Endothelial cell (in vitro differentiated cells): Measurements from ENCODE around the gene PCBP1. TPM values are rescaled to one million over a fixed set of nuclear protein-coding genes. Genes with fewer than 3 reads are reported as not detected.

ENCODE experiments used
- DNase-seq: peaks from one replicate; pipeline ENCODE4 v3.0.0; 2021; ENCODE audit warnings: low spot score
- H3K27ac Mint-ChIP-seq: one replicate; pipeline ENCODE4 v1.8.0; 2021; ENCODE audit warnings: mixed read lengths, inconsistent platforms; ENCODE audit not compliant: unreplicated experiment
- H3K27me3 Mint-ChIP-seq: one replicate; pipeline ENCODE4 v1.8.0; 2021; ENCODE audit warnings: mild to moderate bottlenecking, moderate library complexity, mixed read lengths, inconsistent platforms; ENCODE audit not compliant: unreplicated experiment
- H3K36me3 Mint-ChIP-seq: one replicate; pipeline ENCODE4 v1.8.0; 2021; ENCODE audit warnings: mild to moderate bottlenecking, low read depth, mixed read lengths, inconsistent platforms; ENCODE audit not compliant: unreplicated experiment
- H3K4me1 Mint-ChIP-seq: one replicate; pipeline ENCODE4 v1.8.0; 2021; ENCODE audit warnings: mild to moderate bottlenecking, mixed read lengths, inconsistent platforms; ENCODE audit not compliant: unreplicated experiment
- H3K4me3 Mint-ChIP-seq: one replicate; pipeline ENCODE4 v1.8.0; 2021; ENCODE audit warnings: mild to moderate bottlenecking, mixed read lengths, inconsistent platforms; ENCODE audit not compliant: unreplicated experiment
- H3K9me3 Mint-ChIP-seq: one replicate; pipeline ENCODE4 v1.8.0; 2021; ENCODE audit warnings: mixed read lengths, inconsistent platforms; ENCODE audit not compliant: unreplicated experiment
- CTCF ChIP-seq: fragments of 200-600 bp; sonication (generic); IDR thresholded peaks from one replicate; pipeline ENCODE4 v1.5.0; 2021; ENCODE audit warnings: antibody characterized with exemption; ENCODE audit not compliant: unreplicated experiment
- total RNA-seq: library from RNA; stranded (reverse); fragmentation: NEBNext Ultra II Directional; extraction: Animal tissue kit (Norgen Biotek cat#: 25700); gene quantifications from one replicate; pipeline ENCODE4 v1.2.1, GENCODE V29; 2021; ENCODE audit not compliant: unreplicated experiment

The PCBP1 gene
- total RNA-seq, 1 donor from 2014 or later, result 302 TPM

GRCh38 chr2:70061317-70061716 is 26.0 kb upstream of the PCBP1 start:
- DNase-seq, result no peak
- H3K4me3 Mint-ChIP-seq, result no peak overlapping the region
- H3K27me3 Mint-ChIP-seq, result peaks cover 2% of the 10 kb centered on the region
- TF ChIP-seq CTCF, result no peak
- no peak overlapping the region for H3K27ac Mint-ChIP-seq
- no peaks in the 10 kb centered on the region for H3K4me1 Mint-ChIP-seq
- H3K9me3 Mint-ChIP-seq, result no peaks in the 10 kb centered on the region
- H3K36me3 Mint-ChIP-seq, result peaks cover 31% of the 10 kb centered on the region

GRCh38 chr2:70062270-70062669 is 25.0 kb upstream of the PCBP1 start:
- H3K27ac Mint-ChIP-seq, result no peak overlapping the region
- DNase-seq, result no peak
- H3K4me1 Mint-ChIP-seq, result no peaks in the 10 kb centered on the region
- H3K36me3 Mint-ChIP-seq, result peaks cover 36% of the 10 kb centered on the region
- no peaks in the 10 kb centered on the region for H3K9me3 Mint-ChIP-seq
- peaks cover 2% of the 10 kb centered on the region for H3K27me3 Mint-ChIP-seq
- no peak for TF ChIP-seq CTCF
- H3K4me3 Mint-ChIP-seq, result no peak overlapping the region

- no peak overlapping the region for H3K27ac Mint-ChIP-seq
- TF ChIP-seq CTCF, result no peak
- H3K4me1 Mint-ChIP-seq, result peaks cover 5% of the 10 kb centered on the region
- H3K4me3 Mint-ChIP-seq, result no peak overlapping the region
- H3K27me3 Mint-ChIP-seq, result peaks cover 2% of the 10 kb centered on the region
- no peaks in the 10 kb centered on the region for H3K9me3 Mint-ChIP-seq
- DNase-seq, result no peak
- peaks cover 25% of the 10 kb centered on the region for H3K36me3 Mint-ChIP-seq
Observed at GRCh38 chr2:70068119-70068518, 19.2 kb upstream of the PCBP1 start.

- DNase-seq, result no peak
- no peak for TF ChIP-seq CTCF
- Mint-ChIP-seq H3K27ac (no peak overlapping the region), H3K9me3 (no peaks in the 10 kb centered on the region), H3K36me3 (peaks cover 26% of the 10 kb centered on the region), H3K4me1 (peaks cover 5% of the 10 kb centered on the region), H3K4me3 (no peak overlapping the region), H3K27me3 (peaks cover 2% of the 10 kb centered on the region)
Observed at GRCh38 chr2:70069049-70069448, 18.2 kb upstream of the PCBP1 start.

- no peaks in the 10 kb centered on the region for H3K9me3 Mint-ChIP-seq
- TF ChIP-seq CTCF, result peak; percentile 88
- H3K27me3 Mint-ChIP-seq, result peaks cover 2% of the 10 kb centered on the region
- DNase-seq, result peak; percentile 49
- H3K27ac Mint-ChIP-seq, result peak overlapping the region; percentile 68
- peaks cover 5% of the 10 kb centered on the region for H3K4me1 Mint-ChIP-seq
- peaks cover 24% of the 10 kb centered on the region for H3K36me3 Mint-ChIP-seq
- H3K4me3 Mint-ChIP-seq, result no peak overlapping the region
Observed at GRCh38 chr2:70070542-70071268, 16.6 kb upstream of the PCBP1 start.
